NK-92 (cell line): ENCODE measurements around the gene PRKAG2.

Source experiments
- DNase-seq: peaks from one replicate; lab custom pipeline; 2025; ENCODE audit not compliant: unreplicated experiment; lab: John Stamatoyannopoulos, UW

The PRKAG2 gene

DNA sequence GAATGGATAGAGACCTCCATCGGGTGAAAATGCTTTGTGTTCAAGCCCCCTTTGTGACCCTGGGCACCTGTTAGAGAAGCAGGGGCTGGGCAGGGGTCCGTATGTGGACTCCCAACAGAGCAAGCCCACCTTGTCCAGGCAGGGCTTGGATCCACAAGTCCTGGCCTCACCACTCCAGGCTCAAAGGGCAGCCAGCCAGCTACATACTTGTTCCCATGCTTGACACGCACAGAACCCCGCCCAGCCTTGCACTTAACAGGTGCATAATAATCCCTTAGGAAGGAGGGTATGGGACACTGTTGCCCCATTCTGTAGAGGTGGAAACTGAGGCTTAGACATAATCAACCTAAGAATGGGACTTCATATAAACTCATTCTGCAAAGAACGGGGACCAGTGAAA is 160.6 kb downstream of the PRKAG2 start:
- no peak for DNase-seq

DNA sequence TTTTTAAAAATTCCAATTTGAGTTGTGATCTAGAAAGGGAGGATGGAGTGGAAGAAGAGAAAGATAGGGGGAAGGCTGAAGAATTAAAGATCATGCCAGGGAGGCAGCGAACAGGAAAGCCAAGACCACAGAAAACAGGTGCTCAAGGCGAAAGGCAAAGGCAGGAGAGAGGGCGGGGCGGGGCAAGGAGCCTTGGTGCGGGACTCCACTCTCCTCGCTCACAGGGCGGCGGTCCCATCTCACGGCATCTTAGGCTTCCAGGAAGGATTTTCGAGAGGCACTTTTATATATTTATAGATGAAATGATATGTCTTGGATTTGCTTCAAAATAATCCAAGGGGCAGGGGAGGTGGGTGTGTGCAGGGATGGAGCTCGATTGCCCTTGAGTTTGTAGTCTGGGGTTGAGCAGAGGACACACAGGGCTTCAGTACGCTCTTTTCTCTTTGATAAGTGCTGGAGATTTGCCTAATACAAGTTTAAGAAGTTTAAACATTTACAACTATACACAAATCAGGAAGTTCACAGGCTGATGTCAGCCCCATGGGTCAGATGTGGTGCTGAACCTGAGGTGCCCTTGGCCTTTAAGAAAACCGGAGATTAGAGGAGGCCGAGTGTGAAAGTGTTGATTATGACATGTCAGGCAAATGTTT is 161.1 kb downstream of the PRKAG2 start:
- no peak for DNase-seq

GRCh38 chr7:151714201-151714600 is 162.7 kb downstream of the PRKAG2 start:
- DNase-seq, result no peak

DNA sequence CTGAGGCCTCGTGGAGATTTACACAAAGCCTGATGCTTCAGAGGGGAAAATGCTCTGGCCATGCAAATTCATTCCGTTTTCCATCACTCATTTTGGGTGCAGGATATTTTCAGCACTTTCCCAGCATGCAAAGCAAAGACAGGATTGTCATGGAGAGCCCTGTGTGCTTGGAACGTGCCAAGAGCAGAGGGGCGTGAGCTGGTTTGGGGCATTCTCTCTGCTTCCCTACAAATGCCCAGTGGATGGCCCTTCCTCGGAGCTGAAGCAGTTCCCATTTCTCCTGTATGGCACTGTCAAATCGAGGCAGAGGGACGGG is 164.1 kb downstream of the PRKAG2 start:
- no peak for DNase-seq

- no peak for DNase-seq
These were observed 164.8 kb downstream of the PRKAG2 start for GRCh38 chr7:151711906-151712809.

GRCh38 chr7:151711435-151711872 is 165.5 kb downstream of the PRKAG2 start:
- no peak for DNase-seq

DNA sequence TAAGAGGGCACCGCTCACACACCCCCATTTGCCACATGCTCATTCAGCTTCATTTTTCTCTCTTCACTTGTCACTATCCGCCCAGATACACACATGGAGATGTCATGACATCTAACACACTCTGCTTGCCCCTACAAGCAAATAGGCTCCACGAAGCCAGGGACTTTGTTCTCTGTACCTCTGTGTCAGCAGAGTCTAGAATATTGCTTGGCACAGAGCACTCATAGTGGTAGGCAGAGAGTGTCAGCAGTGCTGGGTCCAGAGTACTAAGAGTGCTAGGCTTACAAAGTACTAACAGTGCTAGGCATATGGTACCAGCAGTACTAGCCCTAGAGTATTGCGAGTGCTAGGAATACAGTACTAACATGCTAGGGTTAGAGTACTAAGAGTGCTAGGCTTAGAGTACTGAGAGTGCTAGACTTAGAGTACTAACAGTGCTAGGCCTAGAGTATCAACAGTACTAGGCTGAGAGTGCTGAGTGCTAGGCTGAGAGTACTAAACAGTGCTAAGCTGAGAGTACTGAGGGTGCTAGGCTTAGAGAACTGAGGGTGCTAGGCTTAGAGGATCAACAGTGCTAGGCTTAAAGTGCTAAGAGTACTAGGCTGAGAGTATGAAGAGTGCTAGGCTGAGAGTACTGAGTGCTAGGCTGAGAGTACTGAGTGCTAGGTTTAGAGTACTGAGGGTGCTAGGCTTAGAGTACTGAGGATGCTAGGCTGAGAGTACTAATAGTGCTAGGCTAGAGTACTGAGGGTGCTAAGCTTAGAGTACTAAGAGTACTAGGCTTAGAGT is 166.1 kb downstream of the PRKAG2 start:
- no peak for DNase-seq

GRCh38 chr7:151710121-151710640 is 166.7 kb downstream of the PRKAG2 start:
- no peak for DNase-seq

GRCh38 chr7:151709141-151710038 is 167.5 kb downstream of the PRKAG2 start:
- DNase-seq, result no peak

GRCh38 chr7:151708610-151709009 is 168.3 kb downstream of the PRKAG2 start:
- no peak for DNase-seq

GRCh38 chr7:151707757-151708156 is 169.2 kb downstream of the PRKAG2 start:
- no peak for DNase-seq

GRCh38 chr7:151707105-151707469 is 169.8 kb downstream of the PRKAG2 start:
- no peak for DNase-seq

DNA sequence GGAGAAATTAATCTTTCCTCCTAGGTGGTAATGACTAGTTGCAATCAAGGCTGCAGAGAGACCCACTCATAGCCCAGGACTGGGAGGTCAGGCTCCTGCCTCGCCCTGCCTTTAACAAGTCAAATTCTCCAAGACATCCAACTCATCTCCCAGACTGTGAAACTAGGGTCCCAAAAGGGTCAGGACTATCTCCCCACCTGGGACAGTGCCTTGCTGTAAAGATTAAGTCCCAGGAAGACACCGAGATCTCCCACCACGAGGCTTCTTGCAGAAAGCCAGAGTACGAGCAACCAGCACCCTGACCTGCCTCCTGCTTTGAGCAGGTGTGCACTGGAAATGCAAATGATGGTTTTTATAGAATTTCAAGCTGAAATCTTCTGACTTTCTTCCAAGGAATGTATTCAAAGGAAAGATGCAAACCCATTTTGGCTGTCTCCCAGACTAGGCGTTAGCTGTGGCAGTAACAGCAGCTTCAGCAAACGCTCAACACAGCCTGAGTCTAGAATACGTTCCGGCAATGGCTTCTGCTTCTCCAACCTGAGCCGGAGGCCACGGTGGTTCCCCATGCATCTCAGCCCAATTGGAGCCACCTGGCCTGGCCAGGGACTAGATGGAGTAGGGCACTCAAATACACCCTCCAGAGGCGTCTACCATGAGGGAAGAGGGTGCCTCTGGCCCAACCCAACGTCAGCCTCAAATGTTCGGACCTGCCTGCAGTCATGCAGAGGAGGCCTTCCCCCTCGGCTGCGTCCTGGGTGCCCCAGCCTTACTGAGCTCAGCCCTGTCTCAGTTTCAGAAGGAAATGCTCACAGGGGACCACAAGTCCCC is 170.4 kb downstream of the PRKAG2 start:
- DNase-seq, result no peak

- DNase-seq, result no peak
These were observed 171.2 kb downstream of the PRKAG2 start for GRCh38 chr7:151705636-151706276.

DNA sequence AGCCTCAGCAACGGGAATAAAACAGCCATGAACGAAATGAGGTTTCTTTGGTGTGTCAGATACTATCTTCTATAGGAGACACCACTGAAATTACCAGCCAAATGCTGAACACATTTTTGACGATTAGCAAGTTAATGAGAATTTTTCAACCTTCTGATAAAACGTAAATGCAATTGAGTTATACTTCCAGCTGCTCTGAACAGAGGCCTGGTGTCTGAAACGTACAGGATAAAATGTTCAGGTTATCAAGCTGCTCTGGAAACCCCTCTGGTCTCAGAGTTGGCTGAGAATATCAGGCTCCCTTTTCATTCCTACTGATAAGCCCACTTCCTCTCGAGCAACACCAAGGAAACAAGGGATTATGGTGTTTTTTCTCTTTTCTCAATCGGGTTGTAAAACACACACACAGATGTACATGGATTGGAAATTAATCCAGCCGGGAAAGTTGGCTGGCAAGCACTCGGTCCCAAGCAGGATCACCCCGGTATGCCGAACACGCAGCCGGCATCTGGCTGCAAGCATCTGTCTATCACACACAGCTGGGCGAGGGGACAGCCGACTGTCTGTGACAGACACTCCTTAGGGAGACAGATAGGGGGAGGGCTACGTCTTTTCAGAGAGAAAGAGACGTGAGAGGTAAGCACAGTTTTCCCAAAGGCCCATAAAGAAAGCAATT is 171.8 kb downstream of the PRKAG2 start:
- no peak for DNase-seq

GRCh38 chr7:151704299-151704959 is 172.5 kb downstream of the PRKAG2 start:
- no peak for DNase-seq

GRCh38 chr7:151702961-151703360 is 174.0 kb downstream of the PRKAG2 start:
- DNase-seq, result no peak

- DNase-seq, result no peak
These were observed 176.2 kb downstream of the PRKAG2 start for GRCh38 chr7:151700586-151701165.
